ENCODE results near the gene SDF2L1.
"Not testable (repeated sequence)": the region's sequence is repeated elsewhere in the genome, so short reads cannot be mapped to it uniquely, and the experiment has no call there.

The SDF2L1 gene

GRCh38 chr22:21680830-21681565 is 38.9 kb downstream of the SDF2L1 start:
- H3K4me3 ChIP-seq (ENCODE audit: low read depth, low read length) = no peak overlapping the region
- DNase-seq (ENCODE audit: low read depth) = no peak

- H3K4me3 ChIP-seq (ENCODE audit: low read depth, low read length) = no peak overlapping the region
- DNase-seq (ENCODE audit: low read depth) = no peak
Observed at GRCh38 chr22:21681566-21682370, 39.7 kb downstream of the SDF2L1 start.

GRCh38 chr22:21682385-21683175 is 40.5 kb downstream of the SDF2L1 start:
- H3K4me3 ChIP-seq (ENCODE audit: low read depth, low read length) = no peak overlapping the region
- no peak for DNase-seq (ENCODE audit: low read depth)

- DNase-seq (ENCODE audit: low read depth) = no peak
- H3K4me3 ChIP-seq (ENCODE audit: low read depth, low read length) = no peak overlapping the region
Observed at GRCh38 chr22:21683401-21683811, 41.3 kb downstream of the SDF2L1 start.

GRCh38 chr22:21684492-21685163 is 42.5 kb downstream of the SDF2L1 start:
- no peak overlapping the region for H3K4me3 ChIP-seq (ENCODE audit: low read depth, low read length)
- no peak for DNase-seq (ENCODE audit: low read depth)

GRCh38 chr22:21685164-21685513 is 43.0 kb downstream of the SDF2L1 start:
- no peak for DNase-seq (ENCODE audit: low read depth)
- H3K4me3 ChIP-seq (ENCODE audit: low read depth, low read length) = no peak overlapping the region

- DNase-seq (ENCODE audit: low read depth) = no peak
- H3K4me3 ChIP-seq (ENCODE audit: low read depth, low read length) = no peak overlapping the region
Observed at GRCh38 chr22:21686193-21686608, 44.1 kb downstream of the SDF2L1 start.

GRCh38 chr22:21686634-21687393 is 44.7 kb downstream of the SDF2L1 start:
- no peak for DNase-seq (ENCODE audit: low read depth)
- H3K4me3 ChIP-seq (ENCODE audit: low read depth, low read length) = no peak overlapping the region

- no peak for DNase-seq (ENCODE audit: low read depth)
- no peak overlapping the region for H3K4me3 ChIP-seq (ENCODE audit: low read depth, low read length)
Observed at GRCh38 chr22:21687685-21688259, 45.7 kb downstream of the SDF2L1 start.

GRCh38 chr22:21688341-21688705 is 46.2 kb downstream of the SDF2L1 start:
- no peak for DNase-seq (ENCODE audit: low read depth)
- H3K4me3 ChIP-seq (ENCODE audit: low read depth, low read length) = no peak overlapping the region

GRCh38 chr22:21688706-21689381 is 46.7 kb downstream of the SDF2L1 start:
- no peak for DNase-seq (ENCODE audit: low read depth)

GRCh38 chr22:21690401-21690801 is 48.3 kb downstream of the SDF2L1 start:
- no peak for DNase-seq (ENCODE audit: low read depth)
- no peak overlapping the region for H3K4me3 ChIP-seq (ENCODE audit: low read depth, low read length)

More at GRCh38 chr22:21688706-21689381, 46.7 kb downstream of the SDF2L1 start:
- no peak overlapping the region for H3K4me3 ChIP-seq (ENCODE audit: low read depth, low read length)

- no peak overlapping the region for H3K4me3 ChIP-seq (ENCODE audit: low read depth, low read length)
- no peak for DNase-seq (ENCODE audit: low read depth)
Observed at GRCh38 chr22:21691816-21692215, 49.7 kb downstream of the SDF2L1 start.

- DNase-seq (ENCODE audit: low read depth) = not testable (repeated sequence)
Observed at GRCh38 chr22:21692856-21693255, 50.8 kb downstream of the SDF2L1 start.

GRCh38 chr22:21693333-21693998 is 51.4 kb downstream of the SDF2L1 start:
- no peak overlapping the region for H3K4me3 ChIP-seq (ENCODE audit: low read depth, low read length)
- no peak for DNase-seq (ENCODE audit: low read depth)

More at GRCh38 chr22:21692856-21693255, 50.8 kb downstream of the SDF2L1 start:
- H3K4me3 ChIP-seq (ENCODE audit: low read depth, low read length) = not testable (repeated sequence)
